ENCODE results near the gene WASF2.
"Not testable (repeated sequence)": the region's sequence is repeated elsewhere in the genome, so short reads cannot be mapped to it uniquely, and the experiment has no call there.

The WASF2 gene

GRCh38 chr1:27406362-27406680 lies 83.6 kb downstream of the WASF2 start:
- DNase-seq (ENCODE audit: low read depth): no peak
- no peak for TF ChIP-seq CTCF (conservative IDR thresholded peaks at IDR 0.05; ENCODE audit: low read length)
- H3K4me3 ChIP-seq (ENCODE audit: low read length): no peak overlapping the region

DNA sequence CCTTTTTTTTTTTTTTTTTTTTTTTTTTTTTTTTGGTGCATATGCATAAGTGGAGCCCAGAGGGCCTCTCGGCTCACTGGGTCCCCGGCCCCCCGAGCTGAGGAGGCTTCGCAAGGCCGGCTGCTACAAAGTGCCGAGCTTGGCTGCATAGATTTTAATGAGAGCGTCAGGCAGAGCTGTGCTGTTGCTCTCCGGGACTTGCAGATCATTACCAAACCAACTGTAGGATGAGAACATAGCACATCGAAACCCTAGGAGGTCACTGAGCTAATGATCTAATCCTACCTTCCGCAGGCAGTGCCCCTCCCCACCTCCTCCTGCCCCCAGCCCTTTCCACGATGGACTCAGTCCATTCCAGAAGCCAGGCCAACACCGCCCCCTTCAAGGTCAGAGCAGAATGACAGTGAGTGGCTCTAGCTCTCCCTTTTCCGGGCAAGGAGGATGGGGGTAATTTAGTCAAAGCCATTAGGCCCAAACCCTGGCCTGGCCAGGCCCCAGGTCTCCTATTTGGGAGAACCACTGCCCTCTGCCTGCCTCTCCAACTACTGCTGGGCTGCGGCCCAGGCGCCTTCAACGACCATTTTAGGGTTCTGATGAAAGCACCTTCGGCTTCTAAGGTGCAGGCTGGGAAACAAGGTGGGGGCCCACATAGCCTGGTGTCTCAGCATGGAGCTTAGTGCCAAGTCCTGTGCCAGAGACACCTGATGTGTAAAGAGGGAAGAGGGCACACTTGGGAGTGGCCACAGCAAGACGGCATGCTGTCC lies 84.2 kb downstream of the WASF2 start:
- not testable (repeated sequence) for DNase-seq (ENCODE audit: low read depth); H3K4me3 ChIP-seq (ENCODE audit: low read length)

- peak; percentile 17 for TF ChIP-seq CTCF (conservative IDR thresholded peaks at IDR 0.05; ENCODE audit: low read length)
- H3K4me3 ChIP-seq (ENCODE audit: low read length): no peak overlapping the region
- peak; percentile 93 for DNase-seq (ENCODE audit: low read depth)
Measured at GRCh38 chr1:27405074-27405473, 84.9 kb downstream of the WASF2 start.

- no peak for TF ChIP-seq CTCF (conservative IDR thresholded peaks at IDR 0.05; ENCODE audit: low read length)
- no peak for DNase-seq (ENCODE audit: low read depth)
- no peak overlapping the region for H3K4me3 ChIP-seq (ENCODE audit: low read length)
Measured at GRCh38 chr1:27403931-27404330, 86.0 kb downstream of the WASF2 start.

DNA sequence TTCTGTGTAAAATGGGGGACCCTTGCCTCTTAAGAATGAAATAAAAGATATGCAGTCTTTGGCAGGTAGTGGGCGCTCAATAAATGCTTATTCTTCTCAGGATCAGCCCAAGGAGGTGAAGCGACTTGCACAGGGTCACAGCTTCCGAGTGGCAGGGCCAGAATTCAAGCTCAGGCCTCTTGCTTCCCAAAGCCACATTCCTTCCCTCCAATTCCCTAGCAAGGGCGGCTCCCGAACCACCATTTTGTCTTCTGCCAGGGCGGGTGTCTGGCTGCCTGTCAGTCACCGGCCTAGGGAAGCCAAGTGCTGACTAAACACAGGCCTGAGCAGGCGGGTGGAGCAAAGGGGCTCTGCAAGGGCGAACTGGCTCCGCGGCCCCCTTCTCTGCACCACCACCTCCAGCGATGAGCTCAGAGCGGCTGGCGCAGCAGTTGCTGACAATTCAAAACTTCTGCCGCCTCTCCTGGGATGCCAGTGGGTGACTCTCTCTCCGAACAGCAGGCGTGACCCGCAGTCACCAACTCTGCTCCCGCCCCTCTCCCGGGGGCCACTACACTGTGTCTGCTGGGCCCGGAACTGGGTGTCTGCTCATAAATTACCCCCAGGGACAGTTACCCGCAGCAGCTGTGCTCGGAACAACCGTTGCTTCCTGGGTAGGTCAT lies 86.8 kb downstream of the WASF2 start:
- TF ChIP-seq CTCF (conservative IDR thresholded peaks at IDR 0.05; ENCODE audit: low read length): peak; percentile 39
- peak; percentile 72 for DNase-seq (ENCODE audit: low read depth)
- H3K4me3 ChIP-seq (ENCODE audit: low read length): peak overlapping the region; percentile 3

- peak; percentile 82 for DNase-seq (ENCODE audit: low read depth)
- TF ChIP-seq CTCF (conservative IDR thresholded peaks at IDR 0.05; ENCODE audit: low read length): peak; percentile 73
Measured at GRCh38 chr1:27402349-27402754, 87.6 kb downstream of the WASF2 start.

DNA sequence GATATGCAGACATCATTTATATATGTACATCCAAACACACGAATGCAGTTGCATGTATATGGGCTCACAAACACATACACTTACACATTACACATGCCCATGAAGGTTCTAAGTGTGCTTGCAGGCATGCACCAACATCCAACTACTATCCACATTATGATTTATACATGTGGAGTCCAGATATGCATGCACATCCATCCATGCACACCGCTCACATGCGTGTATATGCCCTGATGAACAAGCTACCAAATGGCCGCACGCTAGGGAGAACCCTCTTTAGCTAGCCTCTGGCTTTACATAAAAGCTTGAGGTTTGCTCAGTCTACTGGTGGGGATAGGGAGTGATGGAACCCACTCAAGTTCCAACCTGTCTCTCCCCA lies 89.0 kb downstream of the WASF2 start:
- H3K4me3 ChIP-seq (ENCODE audit: low read length): no peak overlapping the region
- no peak for TF ChIP-seq CTCF (conservative IDR thresholded peaks at IDR 0.05; ENCODE audit: low read length)
- no peak for DNase-seq (ENCODE audit: low read depth)

More at GRCh38 chr1:27402349-27402754, 87.6 kb downstream of the WASF2 start:
- no peak overlapping the region for H3K4me3 ChIP-seq (ENCODE audit: low read length)
